Measurements from ENCODE around the gene MYO1G. TPM values are rescaled to one million over a fixed set of nuclear protein-coding genes. Genes with fewer than 3 reads are reported as not detected.
"Not testable (repeated sequence)": the region's sequence is repeated elsewhere in the genome, so short reads cannot be mapped to it uniquely, and the experiment has no call there.

Gene MYO1G
- total RNA-seq, 2 experiments from 2014 or later, result 399 to 403 TPM

DNA sequence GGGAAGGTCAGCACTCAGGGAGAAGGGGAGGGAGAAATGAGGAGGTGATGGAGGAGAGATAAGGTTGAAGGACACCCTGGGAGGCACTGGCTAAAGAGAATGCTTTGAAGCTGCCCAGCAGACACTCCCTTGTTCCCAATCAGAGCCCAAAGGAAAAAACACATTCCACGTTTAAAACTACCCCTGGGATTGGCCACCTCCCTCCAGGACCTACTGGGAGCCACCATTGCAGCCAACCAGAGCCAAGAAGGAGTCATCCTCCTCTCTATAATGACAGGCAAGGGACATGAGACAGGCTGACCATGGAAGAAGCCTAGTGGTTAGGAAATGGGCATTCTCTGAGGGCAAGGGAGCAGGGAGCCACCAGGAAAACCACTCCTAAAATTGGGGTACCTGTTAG, 43.8 kb downstream of the MYO1G start:
- DNase-seq (no peak), ATAC-seq (no peak)
- Mint-ChIP-seq H3K27ac (no peak overlapping the region), H3K9me3 (no peaks in the 10 kb centered on the region), H3K4me1 (ENCODE audit: low read depth) (no peaks in the 10 kb centered on the region), H3K36me3 (ENCODE audit: low read depth) (no peaks in the 10 kb centered on the region), H3K27me3 (peaks cover 2% of the 10 kb centered on the region), H3K4me3 (no peak overlapping the region)
- ChIA-PET CTCF (no interaction called here), POLR2A (interaction anchor here (0.8 kb wide), 1 partner anchor 20 kb away, joined by 3 read pairs; no protein-coding TSS in a partner anchor)
- TF ChIP-seq, protein P1, sequence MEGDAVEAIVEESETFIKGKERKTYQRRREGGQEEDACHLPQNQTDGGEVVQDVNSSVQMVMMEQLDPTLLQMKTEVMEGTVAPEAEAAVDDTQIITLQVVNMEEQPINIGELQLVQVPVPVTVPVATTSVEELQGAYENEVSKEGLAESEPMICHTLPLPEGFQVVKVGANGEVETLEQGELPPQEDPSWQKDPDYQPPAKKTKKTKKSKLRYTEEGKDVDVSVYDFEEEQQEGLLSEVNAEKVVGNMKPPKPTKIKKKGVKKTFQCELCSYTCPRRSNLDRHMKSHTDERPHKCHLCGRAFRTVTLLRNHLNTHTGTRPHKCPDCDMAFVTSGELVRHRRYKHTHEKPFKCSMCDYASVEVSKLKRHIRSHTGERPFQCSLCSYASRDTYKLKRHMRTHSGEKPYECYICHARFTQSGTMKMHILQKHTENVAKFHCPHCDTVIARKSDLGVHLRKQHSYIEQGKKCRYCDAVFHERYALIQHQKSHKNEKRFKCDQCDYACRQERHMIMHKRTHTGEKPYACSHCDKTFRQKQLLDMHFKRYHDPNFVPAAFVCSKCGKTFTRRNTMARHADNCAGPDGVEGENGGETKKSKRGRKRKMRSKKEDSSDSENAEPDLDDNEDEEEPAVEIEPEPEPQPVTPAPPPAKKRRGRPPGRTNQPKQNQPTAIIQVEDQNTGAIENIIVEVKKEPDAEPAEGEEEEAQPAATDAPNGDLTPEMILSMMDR (IDR thresholded peaks at IDR 0.05), result no peak
- intact Hi-C loops (cut with micrococcal nuclease), result no loop called here

DNA sequence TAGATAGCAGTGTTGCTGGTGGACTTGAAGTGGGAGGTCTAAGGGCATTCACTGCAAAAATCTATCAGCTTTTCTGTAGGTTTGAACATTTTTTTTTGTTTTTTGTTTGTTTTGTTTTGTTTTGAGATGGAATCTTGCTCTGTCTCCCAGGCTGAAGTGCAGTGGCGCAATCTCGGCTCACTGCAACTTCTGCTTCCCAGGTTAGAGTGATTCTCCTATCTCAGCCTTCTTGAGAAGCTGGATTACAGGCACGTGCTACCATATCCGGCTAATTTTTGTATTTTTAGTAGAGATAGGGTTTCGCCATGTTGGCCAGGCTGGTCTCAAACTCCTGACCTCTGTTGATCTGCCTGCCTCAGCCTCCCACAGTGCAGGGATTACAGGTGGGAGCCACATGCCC, 44.3 kb downstream of the MYO1G start:
- H3K36me3 Mint-ChIP-seq (ENCODE audit: low read depth); H3K27ac Mint-ChIP-seq; H3K27me3 Mint-ChIP-seq; H3K9me3 Mint-ChIP-seq; H3K4me1 Mint-ChIP-seq (ENCODE audit: low read depth); CTCF ChIA-PET; H3K4me3 Mint-ChIP-seq; ATAC-seq; DNase-seq; intact Hi-C loops (cut with micrococcal nuclease): not testable (repeated sequence)
- POLR2A ChIA-PET, result interaction anchor here (0.8 kb wide), 1 partner anchor 21 kb away, joined by 3 read pairs; no protein-coding TSS in a partner anchor

DNA sequence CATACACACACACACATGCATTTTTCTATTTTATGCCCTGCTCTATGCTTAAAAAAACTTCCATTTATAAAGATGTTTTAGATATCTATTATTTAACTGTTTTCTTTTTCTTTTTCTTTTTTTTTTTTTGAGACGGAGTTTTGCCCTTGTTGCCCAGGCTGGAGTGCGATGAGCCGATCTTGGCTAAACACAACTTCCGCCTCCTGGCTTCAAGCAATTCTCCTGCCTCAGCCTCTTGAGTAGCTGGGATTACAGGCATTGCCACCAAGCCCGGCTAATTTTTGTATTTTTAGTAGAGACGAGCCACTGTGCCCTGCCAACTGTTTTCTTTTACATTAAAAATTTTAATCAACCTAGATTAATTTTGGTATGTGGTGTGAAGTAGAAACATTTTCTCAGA, 47.9 kb downstream of the MYO1G start:
- no peak for DNase-seq
- CTCF ChIA-PET, result no interaction called here
- no peak overlapping the region for H3K27ac Mint-ChIP-seq

DNA sequence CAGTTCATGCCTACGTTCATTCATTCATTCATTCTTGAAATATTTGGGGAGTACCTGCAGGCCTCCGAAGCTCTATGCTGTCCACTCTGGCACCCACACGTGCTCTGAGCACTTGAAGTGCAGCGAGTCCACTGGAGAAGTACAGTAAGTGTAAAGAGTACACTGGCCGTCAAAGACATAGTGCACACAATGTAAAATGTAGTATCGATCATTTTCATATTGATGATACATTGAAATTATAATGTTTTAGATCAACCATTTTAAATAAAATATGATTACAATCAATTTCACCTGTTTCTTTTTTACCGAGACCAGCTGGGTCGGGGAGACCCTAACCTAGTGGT, 56.5 kb downstream of the MYO1G start:
- Mint-ChIP-seq H3K4me1 (ENCODE audit: low read depth) (peaks cover 16% of the 10 kb centered on the region), H3K36me3 (ENCODE audit: low read depth) (no peaks in the 10 kb centered on the region), H3K27me3 (peaks cover 3% of the 10 kb centered on the region), H3K4me3 (no peak overlapping the region), H3K27ac (no peak overlapping the region), H3K9me3 (no peaks in the 10 kb centered on the region)
- ATAC-seq (no peak), DNase-seq (no peak)
- ChIA-PET POLR2A (interaction anchor here (1.0 to 4.5 kb wide), 5 partner anchors 37 to 74 kb away, joined by 3 to 25 read pairs (median 5); partner anchors contain the start of genes H2AZ2 and PURB), CTCF (interaction anchor here (0.6 to 10.5 kb wide), 16 partner anchors 10 to 1285 kb away, joined by 3 to 199 read pairs (median 4); partner anchors contain the start of genes H2AZ2 and PURB)
- intact Hi-C loops (cut with micrococcal nuclease), result loop anchor here (5.0 kb wide), 1 partner anchor 35 kb away; the partner anchor contains the start of gene PURB
- TF ChIP-seq, protein P1 (IDR thresholded peaks at IDR 0.05), result peak; percentile 6

More for the DNA sequence above, 47.9 kb downstream of the MYO1G start:
- no peak for ATAC-seq
- H3K4me3 Mint-ChIP-seq, result no peak overlapping the region
- H3K4me1 Mint-ChIP-seq (ENCODE audit: low read depth), result no peaks in the 10 kb centered on the region
- POLR2A ChIA-PET, result no interaction called here
- peaks cover 3% of the 10 kb centered on the region for H3K27me3 Mint-ChIP-seq
- TF ChIP-seq, protein P1 (IDR thresholded peaks at IDR 0.05), result no peak
- intact Hi-C loops (cut with micrococcal nuclease), result no loop called here
- H3K36me3 Mint-ChIP-seq (ENCODE audit: low read depth), result no peaks in the 10 kb centered on the region
- no peaks in the 10 kb centered on the region for H3K9me3 Mint-ChIP-seq

DNA sequence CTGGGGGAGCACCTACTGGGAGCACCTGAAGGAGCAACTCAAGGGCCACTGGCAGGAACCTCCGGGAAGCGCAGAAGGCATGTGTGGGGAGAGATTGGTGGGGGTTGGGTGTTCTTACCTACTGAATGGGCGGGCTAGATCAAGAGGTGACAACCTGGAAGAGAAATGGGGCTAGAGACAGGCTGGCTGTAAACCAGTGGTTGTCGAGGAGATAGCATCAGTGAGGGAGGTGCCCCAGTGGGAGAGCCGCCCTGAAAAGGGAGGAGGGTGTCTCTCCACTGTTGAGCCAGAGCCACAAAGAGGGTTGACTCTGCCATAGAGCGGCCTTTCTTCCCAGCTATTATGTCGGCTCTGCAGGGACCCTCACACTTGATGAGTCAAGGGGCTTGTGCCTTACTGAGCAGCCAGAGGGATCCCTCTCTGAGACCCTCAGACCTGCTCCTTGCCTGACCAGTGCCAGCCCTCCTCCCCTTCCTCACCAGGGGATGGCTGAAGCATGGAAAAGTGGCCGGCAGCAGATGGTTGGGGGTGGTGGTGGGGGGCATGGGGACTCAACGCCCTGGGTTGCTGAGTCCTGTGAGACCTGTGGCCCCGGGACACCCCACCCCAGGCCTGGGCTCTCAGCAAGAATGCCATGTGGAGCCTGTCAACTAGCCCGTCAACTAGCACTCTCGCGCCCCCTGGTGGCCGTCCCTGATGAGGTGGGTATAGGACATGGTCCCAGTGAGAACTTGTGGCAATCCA, 57.0 kb downstream of the MYO1G start:
- ChIA-PET CTCF (interaction anchor here (0.5 to 10.5 kb wide), 14 partner anchors 9 to 124 kb away, joined by 3 to 199 read pairs (median 4); partner anchors contain the start of gene H2AZ2), POLR2A (interaction anchor here (1.0 to 4.5 kb wide), 5 partner anchors 37 to 74 kb away, joined by 3 to 25 read pairs (median 5); partner anchors contain the start of genes H2AZ2 and PURB)
- Mint-ChIP-seq H3K4me1 (ENCODE audit: low read depth) (peaks cover 16% of the 10 kb centered on the region), H3K27me3 (peaks cover under 1% of the 10 kb centered on the region), H3K9me3 (no peaks in the 10 kb centered on the region), H3K4me3 (no peak overlapping the region), H3K27ac (peak overlapping the region; percentile 63), H3K36me3 (ENCODE audit: low read depth) (no peaks in the 10 kb centered on the region)
- intact Hi-C loops (cut with micrococcal nuclease), result loop anchor here (1.0 to 5.0 kb wide), 2 partner anchors 34 to 64 kb away; partner anchors contain the start of gene PURB
- DNase-seq, result peak; percentile 99
- TF ChIP-seq, protein P1 (IDR thresholded peaks at IDR 0.05), result peak; percentile 88
- ATAC-seq, result peak; percentile 99
